ENCODE results near the gene LTA4H.

GRCh38 chr12:95978774-95979173 lies 56.6 kb downstream of the LTA4H start:
- TF ChIP-seq ZC3H10 (CRISPR knock-in tag; IDR thresholded peaks at IDR 0.05) (no peak), ZNF70 (CRISPR knock-in tag; IDR thresholded peaks at IDR 0.05) (no peak), GLIS3 (CRISPR knock-in tag; IDR thresholded peaks at IDR 0.05) (no peak)
